Astrocyte of the cerebellum (primary cell): ENCODE measurements around the gene CD300LB.
"Not testable (repeated sequence)": the region's sequence is repeated elsewhere in the genome, so short reads cannot be mapped to it uniquely, and the experiment has no call there.

ENCODE experiments used
- DNase-seq: peaks from one replicate; pipeline ENCODE4 v3.0.0-alpha.2; 2011; ENCODE audit warnings: low read depth
- H3K4me3 ChIP-seq: 2 replicates; pipeline ENCODE4 v1.5.1; 2011; ENCODE audit warnings: mild to moderate bottlenecking, low read depth, low read length, moderate library complexity
- in situ Hi-C: cut with HindIII; loops from 2 replicates; pipeline ENCODE4 v1.10.0; 2017; ENCODE audit warnings: low sequenced_read_pairs
- TF ChIP-seq, protein P1 (sequence below): IDR thresholded peaks from 2 replicates; pipeline ENCODE4 v1.5.1; 2012; ENCODE audit warnings: low read length, low read depth, moderate library complexity, mild to moderate bottlenecking; ENCODE audit errors: missing control alignments

The CD300LB gene

DNA sequence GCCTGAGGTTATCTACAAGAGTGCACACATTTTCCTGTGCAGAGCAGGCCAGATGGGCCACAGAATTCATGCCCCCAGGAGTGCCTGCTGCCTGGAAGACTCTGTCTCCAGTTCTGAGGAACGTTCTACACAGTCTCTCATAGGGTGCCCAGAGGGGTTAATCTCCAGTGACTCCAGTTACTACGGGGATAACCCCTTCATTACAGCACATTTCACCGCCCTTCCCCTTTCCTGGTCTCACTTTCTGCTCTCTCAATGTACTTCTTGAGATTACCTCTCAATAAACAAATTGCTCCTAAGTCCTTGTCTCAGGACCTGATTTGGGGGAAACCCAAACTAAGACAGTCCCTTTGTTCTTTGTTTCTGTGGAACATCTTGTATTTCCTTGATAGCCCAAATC, 30.3 kb upstream of the CD300LB start:
- TF ChIP-seq, protein P1, sequence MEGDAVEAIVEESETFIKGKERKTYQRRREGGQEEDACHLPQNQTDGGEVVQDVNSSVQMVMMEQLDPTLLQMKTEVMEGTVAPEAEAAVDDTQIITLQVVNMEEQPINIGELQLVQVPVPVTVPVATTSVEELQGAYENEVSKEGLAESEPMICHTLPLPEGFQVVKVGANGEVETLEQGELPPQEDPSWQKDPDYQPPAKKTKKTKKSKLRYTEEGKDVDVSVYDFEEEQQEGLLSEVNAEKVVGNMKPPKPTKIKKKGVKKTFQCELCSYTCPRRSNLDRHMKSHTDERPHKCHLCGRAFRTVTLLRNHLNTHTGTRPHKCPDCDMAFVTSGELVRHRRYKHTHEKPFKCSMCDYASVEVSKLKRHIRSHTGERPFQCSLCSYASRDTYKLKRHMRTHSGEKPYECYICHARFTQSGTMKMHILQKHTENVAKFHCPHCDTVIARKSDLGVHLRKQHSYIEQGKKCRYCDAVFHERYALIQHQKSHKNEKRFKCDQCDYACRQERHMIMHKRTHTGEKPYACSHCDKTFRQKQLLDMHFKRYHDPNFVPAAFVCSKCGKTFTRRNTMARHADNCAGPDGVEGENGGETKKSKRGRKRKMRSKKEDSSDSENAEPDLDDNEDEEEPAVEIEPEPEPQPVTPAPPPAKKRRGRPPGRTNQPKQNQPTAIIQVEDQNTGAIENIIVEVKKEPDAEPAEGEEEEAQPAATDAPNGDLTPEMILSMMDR, result no peak
- in situ Hi-C loops, result no loop called here

DNA sequence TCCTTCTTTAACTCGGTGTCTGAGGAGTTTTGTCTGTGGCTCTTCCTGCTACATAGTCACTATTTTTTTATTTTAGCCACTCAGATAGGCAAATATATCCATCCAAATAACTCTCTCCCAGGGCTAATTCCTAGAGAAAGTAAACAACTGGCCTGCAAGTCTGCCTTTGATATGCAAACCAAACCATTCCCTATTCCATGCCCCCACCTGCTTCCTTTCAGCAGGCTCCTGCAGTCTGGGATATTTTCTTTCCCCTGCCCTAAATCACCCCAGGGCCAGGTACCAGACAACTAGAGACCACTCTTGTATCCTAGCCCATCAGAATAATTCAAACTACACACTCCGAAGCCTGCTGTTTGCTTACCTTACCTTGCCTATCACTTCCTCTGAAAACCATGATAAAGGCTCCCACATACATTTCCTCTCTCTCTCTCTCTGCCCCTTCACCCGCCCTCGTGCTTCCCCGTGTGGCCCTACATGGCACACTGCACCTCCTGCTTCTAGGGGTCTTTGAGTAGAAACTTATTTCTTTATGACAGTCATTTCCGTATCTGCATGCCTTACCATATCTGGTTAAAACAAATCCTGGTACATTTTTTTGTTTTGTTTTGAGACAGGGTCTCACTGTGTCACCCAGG, 27.7 kb upstream of the CD300LB start:
- TF ChIP-seq, protein P1, result no peak
- no peak for DNase-seq
- in situ Hi-C loops, result no loop called here
- no peak overlapping the region for H3K4me3 ChIP-seq

More for the DNA sequence above, 30.3 kb upstream of the CD300LB start:
- no peak overlapping the region for H3K4me3 ChIP-seq
- no peak for DNase-seq

DNA sequence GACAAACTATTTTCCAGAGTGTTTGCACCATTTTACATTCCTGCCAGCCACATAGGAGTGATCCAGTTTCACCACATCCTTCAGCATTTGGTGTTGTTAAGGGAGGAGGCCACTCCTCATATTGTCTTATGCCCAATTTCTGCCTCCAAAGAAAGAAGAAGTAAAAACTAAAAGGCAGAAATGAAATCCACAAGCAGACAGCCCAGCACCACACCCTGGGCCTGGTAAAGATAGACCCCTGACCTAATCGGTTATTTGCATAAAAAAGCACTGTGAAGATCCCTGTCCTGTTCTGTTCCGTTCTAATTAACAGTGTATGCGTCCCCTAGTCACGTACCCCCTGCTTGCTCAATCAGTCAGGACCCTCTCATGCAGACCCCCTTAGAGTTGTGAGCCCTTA, 27.1 kb upstream of the CD300LB start:
- in situ Hi-C loops, DNase-seq, H3K4me3 ChIP-seq: not testable (repeated sequence)

- no peak overlapping the region for H3K4me3 ChIP-seq
- in situ Hi-C loops, result no loop called here
- no peak for DNase-seq
- TF ChIP-seq, protein P1, result no peak
These were observed 24.2 kb upstream of the CD300LB start for GRCh38 chr17:74555427-74555940.

DNA sequence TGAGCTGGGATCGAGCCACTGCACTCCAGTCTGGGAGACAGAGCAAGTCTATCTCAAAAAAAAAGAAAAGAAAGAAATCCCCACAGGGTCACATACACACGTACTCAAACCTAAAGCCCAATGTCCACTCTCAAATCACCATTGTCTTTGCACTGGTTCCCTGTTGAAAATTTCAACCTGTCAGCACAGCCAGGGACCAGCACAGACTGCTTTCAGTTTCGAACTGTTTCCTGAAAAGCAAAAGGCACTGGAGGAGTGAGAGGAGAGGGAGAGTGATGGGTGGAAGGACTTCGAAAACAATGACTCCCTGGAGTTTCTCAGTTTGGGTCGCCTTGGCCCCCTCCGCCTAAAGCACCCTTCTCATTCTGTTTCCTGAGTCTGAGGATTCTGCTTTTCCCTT, 23.6 kb upstream of the CD300LB start:
- H3K4me3 ChIP-seq, result no peak overlapping the region
- no peak for DNase-seq
- TF ChIP-seq, protein P1, result no peak
- in situ Hi-C loops, result no loop called here

DNA sequence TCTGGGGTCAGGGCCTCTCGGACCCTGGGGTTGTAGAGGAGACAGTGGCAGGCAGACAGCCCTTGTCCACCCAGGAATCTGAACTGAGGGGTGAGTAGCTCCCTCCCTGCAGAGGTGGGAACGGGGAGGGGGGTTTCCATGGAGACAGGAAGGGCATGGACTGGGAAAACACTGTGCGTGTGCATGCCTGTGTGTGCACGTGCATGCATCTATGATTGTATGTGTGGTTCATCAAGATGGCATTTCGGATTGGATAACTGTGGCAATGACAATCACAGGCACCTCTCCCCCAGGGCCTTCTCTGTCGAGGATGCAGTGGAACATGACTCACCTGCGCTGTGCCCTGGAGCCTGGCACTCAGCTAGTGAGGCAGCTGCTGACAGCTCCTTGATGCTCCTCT, 20.8 kb upstream of the CD300LB start:
- H3K4me3 ChIP-seq, result no peak overlapping the region
- no peak for DNase-seq
- TF ChIP-seq, protein P1, result no peak
- in situ Hi-C loops, result no loop called here

DNA sequence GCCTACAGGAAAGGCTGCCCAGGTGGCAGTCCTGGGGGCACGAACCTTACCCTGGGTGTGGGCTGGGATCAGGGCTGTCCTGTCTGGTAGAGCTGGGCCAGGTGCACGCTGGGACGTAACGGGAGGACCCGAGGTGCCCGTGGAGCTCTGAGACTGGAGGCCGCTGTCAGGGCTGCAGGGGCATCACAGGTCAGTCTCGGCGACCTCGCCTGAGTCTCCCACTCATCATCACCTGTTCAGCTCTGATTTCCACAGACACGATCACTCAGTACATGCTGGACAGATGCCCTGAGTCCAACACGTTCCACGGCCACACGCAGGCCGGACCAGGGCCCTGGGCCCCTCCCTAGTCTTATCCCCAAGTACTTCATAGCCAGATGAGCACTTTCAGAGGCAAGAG, 19.3 kb upstream of the CD300LB start:
- no peak overlapping the region for H3K4me3 ChIP-seq
- in situ Hi-C loops, result no loop called here
- TF ChIP-seq, protein P1, result no peak
- DNase-seq, result no peak
